ENCODE results near the gene AMER3.
A peak's percentile ranks its signal among the peaks of the same experiment; 100 is the strongest.
"Not testable (repeated sequence)": the region's sequence is repeated elsewhere in the genome, so short reads cannot be mapped to it uniquely, and the experiment has no call there.

Gene AMER3, protein sequence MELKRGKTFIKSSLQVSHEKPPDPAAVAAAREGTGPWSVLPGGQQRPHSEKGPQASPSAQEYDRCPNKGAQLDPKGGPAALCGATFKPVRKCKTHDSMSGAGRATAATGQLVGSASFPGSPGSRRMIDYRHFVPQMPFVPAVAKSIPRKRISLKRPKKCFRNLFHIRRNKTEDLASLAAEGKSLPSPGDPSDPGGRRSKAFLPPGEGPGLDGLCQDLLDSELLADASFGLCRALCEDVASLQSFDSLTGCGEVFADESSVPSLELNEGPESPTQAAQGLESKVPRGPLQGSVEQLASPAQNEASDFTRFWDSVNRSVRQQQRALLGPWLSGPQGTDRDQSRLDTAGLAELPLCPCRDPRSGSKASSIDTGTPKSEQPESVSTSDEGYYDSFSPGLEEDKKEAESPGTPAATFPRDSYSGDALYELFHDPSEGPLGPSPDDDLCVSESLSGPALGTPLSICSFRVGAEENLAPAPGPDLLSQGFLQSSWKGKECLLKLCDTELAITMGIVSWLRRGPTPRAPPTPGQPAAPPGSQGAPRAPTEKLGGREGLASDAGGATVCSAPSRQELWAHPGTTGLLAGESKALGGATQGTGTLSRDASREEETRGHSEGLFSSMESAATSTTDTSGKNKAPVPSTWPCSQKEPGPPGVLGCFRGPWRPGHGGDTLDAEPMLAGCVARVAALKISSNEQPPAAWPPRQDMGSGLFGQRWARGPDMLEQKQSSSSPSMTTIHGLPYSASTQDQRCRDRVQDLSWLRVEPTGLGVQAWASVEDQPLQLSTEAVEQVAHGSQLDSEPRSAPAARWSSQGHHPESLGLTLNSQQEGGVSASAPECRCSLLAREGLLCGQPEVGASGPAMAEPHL

DNA sequence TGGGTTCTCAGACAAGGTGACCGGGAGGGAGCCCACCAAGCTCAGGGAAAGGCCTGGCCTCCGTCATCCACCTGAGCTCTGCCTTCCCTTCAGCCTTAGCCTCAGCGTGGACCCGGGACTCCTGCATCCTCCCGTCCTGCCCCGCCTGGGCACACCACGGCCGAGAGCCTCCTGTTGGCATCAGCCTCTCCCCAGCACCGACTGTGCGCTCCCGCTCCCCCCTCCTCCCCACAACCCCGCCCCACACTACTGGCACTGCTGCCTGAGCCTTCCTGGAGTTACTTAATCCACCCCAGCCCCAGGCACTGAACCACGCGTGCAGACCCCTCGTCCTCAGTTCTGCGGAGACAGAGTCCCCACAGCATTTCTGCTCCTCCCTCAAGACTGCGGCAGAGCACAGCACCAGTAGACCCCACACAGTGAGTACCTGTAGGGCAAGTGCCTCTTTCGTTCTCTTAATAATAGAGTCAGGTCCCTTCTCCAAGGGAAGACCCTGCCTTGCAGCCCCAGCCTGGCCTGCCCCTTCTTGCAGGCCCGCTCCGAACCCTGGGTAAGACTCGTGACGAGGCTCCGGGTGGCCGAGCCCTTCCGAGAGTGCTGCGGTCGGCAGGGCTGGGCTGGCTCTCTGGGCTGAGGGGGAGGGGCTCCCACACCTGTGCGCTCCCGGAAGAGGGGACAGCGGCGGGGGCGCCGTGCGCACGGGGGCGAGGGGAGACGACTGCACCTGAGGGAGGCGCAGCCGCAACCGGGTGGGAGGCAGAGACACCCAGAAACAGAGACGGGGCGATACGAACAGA is at the start of gene AMER3:
Gene AMER3, plus strand, starts transcription at position 285 of the 797 bp plus-strand sequence. CDS start 6,533 bp downstream, outside the sequence.
- DNase-seq, result no peak

- not testable (repeated sequence) for DNase-seq
Measured at GRCh38 chr2:130714795-130715194, 40.5 kb upstream of the AMER3 start.

- DNase-seq, result no peak
Measured at GRCh38 chr2:130720036-130720435, 35.3 kb upstream of the AMER3 start.

GRCh38 chr2:130720528-130720927 is 34.8 kb upstream of the AMER3 start:
- DNase-seq, result no peak

- DNase-seq, result no peak
Measured at GRCh38 chr2:130724455-130724854, 30.9 kb upstream of the AMER3 start.

DNA sequence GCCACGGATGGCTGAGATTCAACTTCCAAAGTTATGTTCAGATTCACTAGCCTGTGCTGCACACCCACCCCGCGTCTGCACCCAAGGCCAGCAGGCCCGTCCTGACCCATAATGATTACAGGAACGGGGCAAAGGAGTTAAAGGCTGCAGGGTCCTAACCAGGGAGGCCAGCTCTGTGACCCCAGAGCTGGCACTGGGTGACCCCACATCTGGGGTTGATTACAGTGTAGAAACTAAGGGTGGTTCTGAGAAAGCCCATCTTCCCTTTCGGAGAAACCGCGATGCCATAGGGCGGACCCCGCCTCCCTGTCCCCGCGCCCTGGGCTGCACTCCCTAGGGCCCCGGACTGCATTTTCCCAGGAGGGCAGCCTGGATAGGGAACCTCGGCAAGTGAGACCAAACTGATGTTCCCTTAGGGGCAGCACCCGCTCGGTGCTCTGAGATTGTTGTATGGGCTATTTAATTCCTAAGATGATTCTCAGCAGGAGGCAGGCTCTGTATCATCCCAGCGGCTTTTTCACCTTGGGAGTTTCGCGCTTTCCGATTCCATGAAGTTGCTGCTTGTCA is 28.6 kb upstream of the AMER3 start:
- DNase-seq, result no peak

DNA sequence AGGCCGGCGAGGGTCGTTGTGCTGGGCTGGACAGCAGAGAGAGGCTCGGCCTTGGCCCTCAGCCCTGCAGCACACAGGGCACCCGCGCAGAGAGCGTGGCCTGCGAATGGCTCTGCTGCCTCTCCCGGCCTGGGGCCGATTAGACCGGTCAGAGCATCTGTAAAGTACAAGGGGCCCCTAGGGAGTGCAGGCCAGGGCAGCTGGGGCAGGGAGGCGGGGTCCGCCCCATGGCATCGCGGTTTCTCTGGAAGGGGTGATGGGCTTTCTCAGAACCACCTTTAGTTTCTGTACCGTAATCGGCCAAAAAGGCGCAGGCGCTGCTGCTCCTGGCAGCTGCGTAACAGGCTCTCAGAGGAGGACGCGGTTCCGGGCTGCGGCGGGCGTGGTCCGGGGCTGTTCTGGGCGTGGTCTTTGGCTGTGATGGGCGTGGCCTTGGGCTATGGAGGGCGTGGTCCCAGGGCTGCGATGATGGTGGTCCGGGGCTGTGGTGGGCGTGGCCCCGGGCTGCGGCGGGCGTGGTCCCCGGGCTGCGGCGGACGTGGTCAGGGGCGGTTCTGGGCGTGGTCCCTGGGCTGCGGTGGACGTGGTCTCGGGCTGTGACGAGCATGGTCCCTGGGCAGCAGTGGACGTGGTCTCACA is 27.9 kb upstream of the AMER3 start:
- peak; percentile 63 for DNase-seq

DNA sequence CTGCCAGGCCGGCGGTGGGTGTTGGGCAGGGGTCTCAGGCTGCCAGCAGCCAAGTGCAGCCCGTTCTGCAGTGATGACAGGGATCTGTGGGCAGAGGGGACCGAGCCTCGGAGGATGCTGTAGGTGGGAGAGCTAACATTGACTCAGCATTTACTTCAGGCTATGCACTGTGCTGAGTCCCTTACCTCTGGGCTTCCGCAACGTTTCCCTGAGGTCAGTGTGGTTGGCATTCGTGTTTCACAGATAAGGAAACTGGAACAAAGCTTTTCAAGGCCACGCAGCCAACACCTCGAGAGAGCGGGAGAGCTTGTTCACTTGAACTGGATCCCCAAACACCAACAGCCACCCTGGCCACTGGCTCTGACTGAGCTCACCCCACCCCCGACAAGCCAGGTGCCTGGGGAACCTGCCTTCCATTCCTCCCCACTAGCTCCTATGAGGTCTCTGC is 27.3 kb upstream of the AMER3 start:
- no peak for DNase-seq

DNA sequence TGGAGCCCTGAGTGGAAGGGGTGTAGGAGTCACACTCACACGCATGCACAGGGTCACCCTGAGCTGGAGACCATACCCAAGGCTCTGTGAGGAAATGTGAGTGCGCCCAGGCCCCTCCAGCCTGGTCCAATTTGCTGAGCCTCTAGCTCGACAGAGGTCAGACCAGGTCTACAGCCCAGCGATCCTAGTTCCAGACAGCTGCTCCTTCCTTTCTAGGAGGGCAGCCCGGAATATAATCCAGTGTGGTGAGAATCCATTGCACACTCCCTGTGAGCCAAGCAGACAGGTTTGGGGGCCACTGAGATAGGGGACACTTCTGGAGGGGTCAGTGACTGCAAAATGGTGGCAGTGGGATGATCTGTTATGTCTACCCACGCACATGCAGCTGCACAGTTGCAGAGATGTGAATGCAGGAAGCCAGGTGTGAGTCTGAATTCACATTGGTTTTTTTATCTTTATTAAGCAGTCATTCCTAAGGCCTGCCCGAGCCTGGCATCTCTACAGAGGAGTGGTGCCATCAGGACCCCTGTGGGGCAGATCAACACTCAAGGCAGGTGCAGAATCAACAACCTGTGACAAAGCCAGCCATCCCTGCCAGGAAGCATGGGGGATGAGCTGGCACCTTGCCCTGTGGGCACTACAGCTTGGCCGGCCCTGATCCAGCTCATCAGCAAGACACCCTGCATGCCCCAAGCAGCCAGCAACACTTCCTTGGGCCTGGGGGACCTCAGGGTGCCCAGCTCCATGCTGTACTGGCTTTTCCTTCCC is 26.6 kb upstream of the AMER3 start, which contains the start of gene GPR148:
Gene GPR148, plus strand, starts transcription at position 522 of the 768 bp plus-strand sequence. Its CDS starts 82 bp downstream, at position 604.
- DNase-seq, result no peak

- no peak for DNase-seq
Measured at GRCh38 chr2:130729322-130730299, 25.7 kb upstream of the AMER3 start.

- DNase-seq, result not testable (repeated sequence)
Measured at GRCh38 chr2:130732257-130732656, 23.1 kb upstream of the AMER3 start.

DNA sequence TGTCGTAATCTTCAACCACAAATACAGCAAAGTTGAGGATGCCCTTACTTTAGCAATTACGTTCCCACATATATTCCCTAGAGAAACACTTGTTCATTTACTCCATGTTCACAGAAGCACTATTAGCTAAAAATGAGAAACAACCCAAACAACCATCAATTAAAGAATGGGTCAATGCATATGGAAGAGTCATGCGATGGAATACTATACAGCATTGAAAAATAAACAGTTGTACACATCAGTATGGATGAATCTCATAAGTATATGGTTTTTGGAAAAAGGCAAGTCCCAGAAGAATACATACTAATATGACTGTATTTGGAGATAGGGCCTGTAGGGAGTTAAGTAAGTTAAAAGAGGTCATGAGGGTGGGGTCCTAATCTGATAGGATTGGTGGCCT is 20.1 kb upstream of the AMER3 start:
- no peak for DNase-seq

DNA sequence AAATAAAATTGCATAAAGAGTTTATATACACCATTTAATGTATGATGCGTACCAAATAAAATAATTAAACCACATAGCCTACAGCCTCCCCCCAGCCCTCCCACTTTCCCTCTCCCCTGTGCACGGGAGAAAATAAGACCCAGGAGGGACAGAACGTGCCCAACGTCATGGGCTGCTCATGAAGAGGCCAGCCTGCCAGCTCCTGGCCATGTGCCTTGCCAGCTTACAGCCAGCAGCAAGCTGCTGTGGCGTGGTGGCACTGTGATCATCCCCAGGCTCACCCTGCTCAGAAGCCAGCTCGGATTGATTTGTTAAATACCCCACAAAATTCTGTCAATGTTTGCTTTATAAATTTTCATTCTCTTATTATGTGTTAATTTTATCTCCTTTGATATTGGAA is 18.9 kb upstream of the AMER3 start:
- no peak for DNase-seq

GRCh38 chr2:130737592-130737991 is 17.7 kb upstream of the AMER3 start:
- DNase-seq, result no peak

GRCh38 chr2:130740671-130741070 is 14.7 kb upstream of the AMER3 start:
- DNase-seq, result no peak

DNA sequence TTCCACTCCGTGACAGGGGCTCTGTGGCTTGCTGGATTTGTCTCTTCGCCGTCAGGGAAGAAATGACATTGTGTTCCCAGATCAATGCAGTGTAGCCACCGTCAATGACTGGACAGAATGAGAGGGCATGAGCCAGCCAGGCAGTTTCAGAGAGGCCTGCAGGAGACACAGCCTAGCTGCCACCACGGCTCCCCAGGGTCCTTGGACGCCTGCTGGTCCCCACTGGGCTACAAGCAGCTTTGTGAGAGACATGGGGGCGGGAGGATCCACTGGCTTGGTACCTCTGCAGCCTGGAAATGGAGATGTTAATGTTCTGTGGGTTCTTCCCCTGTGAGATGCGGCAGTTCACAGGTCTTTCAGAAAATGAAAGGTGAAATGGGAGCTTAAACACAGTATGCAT is 12.1 kb upstream of the AMER3 start:
- DNase-seq, result no peak

- no peak for DNase-seq
Measured at GRCh38 chr2:130744287-130745117, 10.8 kb upstream of the AMER3 start.

- DNase-seq, result no peak
Measured at GRCh38 chr2:130749078-130749477, 6.3 kb upstream of the AMER3 start.

- DNase-seq, result no peak
Measured at GRCh38 chr2:130749641-130750040, 5.7 kb upstream of the AMER3 start.
